C1 segment of cervical spinal cord (tissue), 14 donors: Measurements from ENCODE around the gene CPN1.

Experiments
- DNase-seq, 14 donors: peaks; one replicate each; lab custom pipeline; 2025; lab: John Stamatoyannopoulos, UW

The CPN1 gene

GRCh38 chr10:99998889-99999288 lies 82.8 kb downstream of the CPN1 start:
- no peak for DNase-seq

GRCh38 chr10:99996671-99997648 lies 84.7 kb downstream of the CPN1 start:
- no peak for DNase-seq

- DNase-seq: no peak
Measured at GRCh38 chr10:99995713-99996112, 86.0 kb downstream of the CPN1 start.

- no peak for DNase-seq
Measured at GRCh38 chr10:99995269-99995668, 86.4 kb downstream of the CPN1 start.

GRCh38 chr10:99994801-99995200 lies 86.9 kb downstream of the CPN1 start:
- no peak for DNase-seq

GRCh38 chr10:99993701-99994689 lies 87.7 kb downstream of the CPN1 start:
- DNase-seq: peak in 7 of 14 donors; percentile 0 to 21 (median 5)
